GM12892 (cell line): Measurements from ENCODE around the gene YAE1.

Experiments
- DNase-seq: peaks from one replicate; pipeline ENCODE4 v3.0.0; 2011; ENCODE audit not compliant: insufficient read length
- FAIRE-seq: peaks from 2 replicates; lab custom pipeline; 2011; peaks lifted over from hg19 to GRCh38; lab: Jason Lieb, UNC
- POLR2A ChIP-seq: IDR thresholded peaks from 2 replicates; pipeline ENCODE4 v1.6.1; 2011; ENCODE audit warnings: low read depth, low read length, control low read depth
- POLR2AphosphoS5 ChIP-seq: IDR thresholded peaks from 2 replicates; pipeline ENCODE4 v1.6.1; 2011; ENCODE audit warnings: low read depth, low read length, control low read depth
- TAF1 ChIP-seq: IDR thresholded peaks from 2 replicates; pipeline ENCODE4 v1.6.1; 2011; ENCODE audit warnings: low read depth, mild to moderate bottlenecking, control low read depth, low read length, borderline replicate concordance

YAE1 gene

GRCh38 chr7:39589323-39590111 lies 23.3 kb downstream of the YAE1 start:
- DNase-seq = no peak
- TF ChIP-seq POLR2A = no peak
- no peak for TF ChIP-seq TAF1
- no peak for TF ChIP-seq POLR2AphosphoS5
- peak; percentile 85 for FAIRE-seq

GRCh38 chr7:39592586-39592985 lies 26.4 kb downstream of the YAE1 start:
- TF ChIP-seq TAF1 (no peak), POLR2A (no peak), POLR2AphosphoS5 (no peak)
- DNase-seq = no peak
- FAIRE-seq = no peak

GRCh38 chr7:39594988-39595620 lies 28.9 kb downstream of the YAE1 start:
- TF ChIP-seq POLR2A (no peak), TAF1 (no peak), POLR2AphosphoS5 (no peak)
- FAIRE-seq (no peak), DNase-seq (no peak)

GRCh38 chr7:39602351-39602750 lies 36.1 kb downstream of the YAE1 start:
- TF ChIP-seq POLR2A (no peak), POLR2AphosphoS5 (no peak), TAF1 (no peak)
- DNase-seq (no peak), FAIRE-seq (no peak)

- FAIRE-seq (no peak), DNase-seq (no peak)
- TF ChIP-seq POLR2AphosphoS5 (no peak), TAF1 (no peak), POLR2A (no peak)
Observed at GRCh38 chr7:39603924-39604323, 37.7 kb downstream of the YAE1 start.

- no peak for DNase-seq
- TF ChIP-seq POLR2A (no peak), POLR2AphosphoS5 (no peak), TAF1 (no peak)
- FAIRE-seq = no peak
Observed at GRCh38 chr7:39605087-39605486, 38.9 kb downstream of the YAE1 start.

- no peak for FAIRE-seq
- TF ChIP-seq POLR2A = no peak
- TF ChIP-seq TAF1 = no peak
- no peak for TF ChIP-seq POLR2AphosphoS5
- no peak for DNase-seq
Observed at GRCh38 chr7:39606352-39606751, 40.1 kb downstream of the YAE1 start.

- DNase-seq (no peak), FAIRE-seq (no peak)
- TF ChIP-seq TAF1 (no peak), POLR2AphosphoS5 (no peak), POLR2A (no peak)
Observed at GRCh38 chr7:39606941-39607340, 40.7 kb downstream of the YAE1 start.

- no peak for FAIRE-seq
- TF ChIP-seq POLR2A (no peak), TAF1 (no peak), POLR2AphosphoS5 (no peak)
- DNase-seq = no peak
Observed at GRCh38 chr7:39607865-39608264, 41.7 kb downstream of the YAE1 start.

GRCh38 chr7:39608278-39608677 lies 42.1 kb downstream of the YAE1 start:
- FAIRE-seq = no peak
- TF ChIP-seq POLR2A (no peak), TAF1 (no peak)
- no peak for DNase-seq

- FAIRE-seq = peak; percentile 71
- peak; percentile 43 for DNase-seq
- TF ChIP-seq TAF1 (no peak), POLR2A (no peak), POLR2AphosphoS5 (no peak)
Observed at GRCh38 chr7:39609113-39609934, 43.1 kb downstream of the YAE1 start.
